Osteoblast (primary cell): Measurements from ENCODE around the gene LGALS9. TPM values are rescaled to one million over a fixed set of nuclear protein-coding genes. Genes with fewer than 3 reads are reported as not detected.

ENCODE experiments used
- DNase-seq: peaks from one replicate; pipeline ENCODE4 v3.0.0; 2011; ENCODE audit warnings: low spot score, mixed read lengths; ENCODE audit not compliant: insufficient read length; ENCODE audit errors: missing footprints
- H2AFZ ChIP-seq: 2 replicates; pipeline ENCODE4 v1.6.0; 2011; ENCODE audit warnings: mild to moderate bottlenecking, low read length
- H3K27ac ChIP-seq: 2 replicates; pipeline ENCODE4 v1.5.1; 2011; ENCODE audit warnings: mild to moderate bottlenecking, low read depth, low read length, moderate library complexity
- H3K27me3 ChIP-seq: 2 replicates; pipeline ENCODE4 v1.6.0; 2012; ENCODE audit warnings: mild to moderate bottlenecking, control low read depth, inconsistent platforms, low read length, moderate library complexity; ENCODE audit not compliant: insufficient read depth
- H3K36me3 ChIP-seq: 2 replicates; pipeline ENCODE4 v1.5.1; 2011; ENCODE audit warnings: mild to moderate bottlenecking, low read length, control low read depth, moderate library complexity; ENCODE audit not compliant: insufficient read depth
- H3K4me1 ChIP-seq: 2 replicates; pipeline ENCODE4 v1.5.1; 2011; ENCODE audit warnings: mild to moderate bottlenecking, low read length, control low read depth, moderate library complexity; ENCODE audit not compliant: insufficient read depth
- H3K4me2 ChIP-seq: 2 replicates; pipeline ENCODE4 v1.6.0; 2011; ENCODE audit warnings: mild to moderate bottlenecking, low read length; ENCODE audit not compliant: insufficient read depth
- H3K4me3 ChIP-seq: fragments of 200-600 bp; sonication (generic); 3 replicates; pipeline ENCODE4 v1.5.1; 2012; ENCODE audit warnings: mild to moderate bottlenecking, low read length, inconsistent platforms; ENCODE audit not compliant: insufficient read depth
- H3K79me2 ChIP-seq: 2 replicates; pipeline ENCODE4 v1.6.0; 2012; ENCODE audit warnings: mild to moderate bottlenecking, low read length, control low read depth, inconsistent platforms; ENCODE audit not compliant: insufficient read depth
- H3K9me3 ChIP-seq: 2 replicates; pipeline ENCODE4 v1.5.1; 2011; ENCODE audit warnings: low read depth, low read length, control low read depth
- H4K20me1 ChIP-seq: 2 replicates; pipeline ENCODE4 v1.6.0; 2012; ENCODE audit warnings: mild to moderate bottlenecking, low read length, control low read depth; ENCODE audit not compliant: insufficient read depth
- total RNA-seq: library from RNA; depleted of rRNA; stranded (reverse); fragments of >200 nt; gene quantifications from 2 replicates; pipeline ENCODE4 v1.2.3, GENCODE V29; 2012
- TF ChIP-seq, protein P1 (sequence below): IDR thresholded peaks from 2 replicates; pipeline ENCODE4 v1.5.1; 2011; ENCODE audit warnings: mild to moderate bottlenecking, low read depth, low read length, moderate library complexity; ENCODE audit errors: extremely low read depth

LGALS9 gene
- total RNA-seq, 1 donor: 1.4 TPM

DNA sequence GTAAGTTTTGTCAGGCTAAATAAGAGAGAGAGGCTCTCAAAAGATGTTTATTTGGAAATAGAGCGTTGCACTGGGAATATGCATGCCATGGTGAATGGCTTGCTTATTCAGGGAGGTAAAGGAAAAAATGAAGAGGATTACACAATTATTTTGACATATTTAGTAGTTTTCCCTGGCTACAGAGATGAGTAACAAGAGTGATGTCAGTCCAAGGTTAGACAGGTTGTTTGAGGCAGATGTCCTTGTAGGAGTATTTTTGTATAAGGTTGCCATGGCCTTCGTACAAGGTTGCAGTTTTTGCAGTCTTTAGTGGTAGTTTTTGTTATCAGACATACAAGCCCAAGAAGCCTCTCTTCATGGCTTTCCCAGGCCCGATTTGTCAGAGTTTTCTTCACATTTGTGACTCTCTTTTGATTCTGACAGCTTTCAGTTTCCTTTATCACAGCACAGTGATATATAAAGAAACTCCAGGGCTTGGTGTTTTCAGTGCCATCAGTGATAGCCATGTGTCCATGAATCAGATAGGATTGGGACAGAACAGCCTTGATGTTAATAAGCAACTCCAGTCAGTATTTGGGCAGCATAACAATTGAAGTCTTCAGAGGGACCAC, 18.7 kb upstream of the LGALS9 start:
- Histone ChIP-seq H3K4me1 (no peaks in the 10 kb centered on the region), H3K4me2 (no peak overlapping the region), H4K20me1 (no peaks in the 10 kb centered on the region), H3K79me2 (no peaks in the 10 kb centered on the region), H2AFZ (no peak overlapping the region), H3K4me3 (no peak overlapping the region), H3K9me3 (no peaks in the 10 kb centered on the region), H3K27ac (no peak overlapping the region), H3K27me3 (no peaks in the 10 kb centered on the region), H3K36me3 (no peaks in the 10 kb centered on the region)
- DNase-seq: no peak
- TF ChIP-seq, protein P1, sequence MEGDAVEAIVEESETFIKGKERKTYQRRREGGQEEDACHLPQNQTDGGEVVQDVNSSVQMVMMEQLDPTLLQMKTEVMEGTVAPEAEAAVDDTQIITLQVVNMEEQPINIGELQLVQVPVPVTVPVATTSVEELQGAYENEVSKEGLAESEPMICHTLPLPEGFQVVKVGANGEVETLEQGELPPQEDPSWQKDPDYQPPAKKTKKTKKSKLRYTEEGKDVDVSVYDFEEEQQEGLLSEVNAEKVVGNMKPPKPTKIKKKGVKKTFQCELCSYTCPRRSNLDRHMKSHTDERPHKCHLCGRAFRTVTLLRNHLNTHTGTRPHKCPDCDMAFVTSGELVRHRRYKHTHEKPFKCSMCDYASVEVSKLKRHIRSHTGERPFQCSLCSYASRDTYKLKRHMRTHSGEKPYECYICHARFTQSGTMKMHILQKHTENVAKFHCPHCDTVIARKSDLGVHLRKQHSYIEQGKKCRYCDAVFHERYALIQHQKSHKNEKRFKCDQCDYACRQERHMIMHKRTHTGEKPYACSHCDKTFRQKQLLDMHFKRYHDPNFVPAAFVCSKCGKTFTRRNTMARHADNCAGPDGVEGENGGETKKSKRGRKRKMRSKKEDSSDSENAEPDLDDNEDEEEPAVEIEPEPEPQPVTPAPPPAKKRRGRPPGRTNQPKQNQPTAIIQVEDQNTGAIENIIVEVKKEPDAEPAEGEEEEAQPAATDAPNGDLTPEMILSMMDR: no peak

DNA sequence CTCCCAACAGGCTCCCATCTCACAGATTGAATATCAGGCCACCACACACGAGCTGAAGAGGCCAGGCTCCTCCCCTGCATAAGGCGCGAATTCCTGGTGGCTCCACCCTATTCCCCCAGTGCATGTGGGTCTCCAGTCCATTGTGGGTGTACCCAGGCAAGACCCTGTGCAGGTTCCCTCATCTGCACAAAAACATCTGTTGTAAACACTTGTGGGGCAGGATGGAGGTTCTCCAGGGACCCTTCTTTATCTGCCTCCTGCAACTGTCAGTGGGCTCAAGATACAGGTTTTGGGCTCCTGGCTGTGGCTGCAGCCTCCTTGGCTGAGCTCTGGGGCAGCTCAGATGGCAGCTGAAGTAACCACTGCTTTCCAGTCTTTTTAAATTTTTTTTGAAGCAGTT, 17.6 kb upstream of the LGALS9 start:
- TF ChIP-seq, protein P1: no peak
- no peaks in the 10 kb centered on the region for H4K20me1 ChIP-seq
- DNase-seq: no peak
- no peaks in the 10 kb centered on the region for H3K9me3 ChIP-seq
- no peaks in the 10 kb centered on the region for H3K4me1 ChIP-seq
- no peak overlapping the region for H3K4me2 ChIP-seq
- no peaks in the 10 kb centered on the region for H3K27me3 ChIP-seq
- H2AFZ ChIP-seq: no peak overlapping the region
- H3K36me3 ChIP-seq: no peaks in the 10 kb centered on the region
- no peak overlapping the region for H3K4me3 ChIP-seq
- no peak overlapping the region for H3K27ac ChIP-seq
- H3K79me2 ChIP-seq: no peaks in the 10 kb centered on the region

- TF ChIP-seq, protein P1: no peak
- no peaks in the 10 kb centered on the region for H3K9me3 ChIP-seq
- H3K36me3 ChIP-seq: no peaks in the 10 kb centered on the region
- H3K27me3 ChIP-seq: no peaks in the 10 kb centered on the region
- H3K4me1 ChIP-seq: no peaks in the 10 kb centered on the region
- H3K79me2 ChIP-seq: no peaks in the 10 kb centered on the region
- H3K4me2 ChIP-seq: no peak overlapping the region
- H2AFZ ChIP-seq: no peak overlapping the region
- no peaks in the 10 kb centered on the region for H4K20me1 ChIP-seq
- H3K4me3 ChIP-seq: no peak overlapping the region
- H3K27ac ChIP-seq: no peak overlapping the region
- no peak for DNase-seq
Measured at GRCh38 chr17:27615121-27615520, 15.9 kb upstream of the LGALS9 start.

DNA sequence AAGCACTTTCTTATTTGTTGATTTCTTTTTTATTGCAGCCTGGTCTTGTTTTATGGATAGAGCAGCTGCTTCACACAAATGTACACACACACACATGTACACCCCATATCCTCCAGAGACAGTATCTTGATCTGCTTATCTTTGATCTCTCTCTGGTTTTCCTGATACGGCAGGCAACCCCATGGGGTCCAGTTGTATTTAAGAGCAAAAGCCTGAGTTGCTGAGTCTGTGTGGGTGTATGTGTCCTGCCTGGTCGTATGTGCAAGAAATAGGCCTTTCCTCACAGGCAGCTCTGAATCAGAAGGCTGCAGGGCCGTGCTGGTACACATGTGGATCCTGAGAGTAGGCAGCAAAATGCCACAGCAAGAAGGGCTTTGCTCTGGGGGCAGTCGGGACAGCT, 14.6 kb upstream of the LGALS9 start:
- Histone ChIP-seq H2AFZ (no peak overlapping the region), H3K4me3 (no peak overlapping the region), H3K4me2 (no peak overlapping the region), H4K20me1 (no peaks in the 10 kb centered on the region), H3K79me2 (no peaks in the 10 kb centered on the region), H3K4me1 (no peaks in the 10 kb centered on the region), H3K27me3 (no peaks in the 10 kb centered on the region), H3K27ac (no peak overlapping the region), H3K9me3 (no peaks in the 10 kb centered on the region), H3K36me3 (no peaks in the 10 kb centered on the region)
- TF ChIP-seq, protein P1: no peak
- no peak for DNase-seq
